Measurements from ENCODE around the gene SHROOM4. TPM values are rescaled to one million over a fixed set of nuclear protein-coding genes. Genes with fewer than 3 reads are reported as not detected.

Gene SHROOM4
- total and polyA plus RNA-seq, 2 of the 13 experiments (the other 11 are each of a cell fraction or from before 2014, with no cell fraction given) = 0.08 to 0.18 TPM

- Histone ChIP-seq H3K4me2 (ENCODE audit: low read depth, low read length) (no peak overlapping the region), H3K4me1 (ENCODE audit: insufficient read depth, low read length) (no peaks in the 10 kb centered on the region), H3K27me3 (ENCODE audit: control insufficient read depth in 1 of 2, insufficient read depth in 2 of 2, low read length in 2 of 2) (no peaks in the 10 kb centered on the region), H2AFZ (ENCODE audit: low read length) (no peak overlapping the region), H4K20me1 (ENCODE audit: insufficient read depth, low read length) (no peaks in the 10 kb centered on the region), H3K79me2 (ENCODE audit: insufficient read depth, low read length) (no peaks in the 10 kb centered on the region), H3K36me3 (replicated peaks in 1 of 2; ENCODE audit: control insufficient read depth in 1 of 2, insufficient read depth in 2 of 2, low read length in 2 of 2) (no peaks in the 10 kb centered on the region), H3K9ac (ENCODE audit: insufficient read depth, low read depth, low read length) (no peak overlapping the region), H3K4me3 (replicated peaks in 1 of 3; ENCODE audit: insufficient read depth in 1 of 3, low read depth in 2 of 3, low read length in 3 of 3) (no peak overlapping the region), H3K27ac (ENCODE audit: extremely low read length, insufficient read depth, low read length) (no peak overlapping the region), H3K9me3 (ENCODE audit: low read length) (no peaks in the 10 kb centered on the region)
- ATAC-seq = no peak
- CTCF ChIA-PET (ENCODE audit: low intra/inter-chr PET ratio, low total read pairs) = no interaction called here
- BruUV-seq (replicated peaks) = no TSS peak
- in situ Hi-C loops (cut with HindIII; ENCODE audit: extremely low pct_ligation_motif_present, low pct_unique_long_range_greater_than_20kb) (no loop called here), intact Hi-C loops (cut with micrococcal nuclease; ENCODE audit: unreplicated experiment) (no loop called here)
- POLR2A ChIA-PET = no interaction called here
- TF ChIP-seq SRF (IDR thresholded peaks at IDR 0.05; ENCODE audit: low read depth, low read length) = no peak
- TF ChIP-seq ZFP1 (CRISPR knock-in tag; IDR thresholded peaks at IDR 0.05) = no peak
- no peak for TF ChIP-seq PRDM10 (CRISPR knock-in tag; IDR thresholded peaks at IDR 0.05; ENCODE audit: low read depth)
- TF ChIP-seq ARID5B (CRISPR knock-in tag; IDR thresholded peaks at IDR 0.05) = no peak
- no peak for TF ChIP-seq HNF1A (IDR thresholded peaks at IDR 0.05; ENCODE audit: low read depth)
- no peak for TF ChIP-seq HNF1A (CRISPR knock-in tag; IDR thresholded peaks at IDR 0.05; ENCODE audit: borderline replicate concordance)
- no peak for TF ChIP-seq ZFP82 (CRISPR knock-in tag; IDR thresholded peaks at IDR 0.05; ENCODE audit: borderline replicate concordance)
- no peak for TF ChIP-seq PRPF4 (IDR thresholded peaks at IDR 0.05; ENCODE audit: low read depth, low read length, poor library complexity, severe bottlenecking)
- no peak for TF ChIP-seq ZNF263 (CRISPR knock-in tag; IDR thresholded peaks at IDR 0.05)
- no peak for TF ChIP-seq ZNF607 (CRISPR knock-in tag; IDR thresholded peaks at IDR 0.05; ENCODE audit: borderline replicate concordance)
- 51% methylated on average over 2 of the region's 2 CpGs for WGBS (ENCODE audit: low lambda C conversion rate)
- no peak for DNase-seq (ENCODE audit: low spot score)
- FAIRE-seq = no peak
These were observed 42.6 kb downstream of the SHROOM4 start for GRCh38 chrX:50771382-50771781.

Data from HepG2 (cell line).